Prostate gland (tissue), 2 donors: ENCODE measurements around the gene SHF.

Experiments
- CTCF ChIP-seq, 4 experiments: fragments of 200-600 bp in 2 of 4; fragments of 450-650 bp in 2 of 4; sonication (generic) in 2 of 4; IDR thresholded peaks; 1 replicate in 3 of 4; 2 replicates in 1 of 4; pipeline ENCODE4 v1.5.1; 2016 to 2019; ENCODE audit warnings: antibody characterized with exemption in 4 of 4, mild to moderate bottlenecking in 2 of 4, moderate library complexity in 2 of 4
- POLR2AphosphoS5 ChIP-seq: sonication (generic); formaldehyde crosslinking; IDR thresholded peaks from one replicate; pipeline ENCODE4 v1.6.1; 2017; ENCODE audit warnings: antibody characterized with exemption

GRCh38 chr15:45138814-45139765 is 48.7 kb downstream of the SHF start:
- no peak for TF ChIP-seq POLR2AphosphoS5
- TF ChIP-seq CTCF (IDR thresholded peaks at IDR 0.05): no peak
